Putamen (tissue), 1 donor: Measurements from ENCODE around the gene NUP93.
"Not testable (repeated sequence)": the region's sequence is repeated elsewhere in the genome, so short reads cannot be mapped to it uniquely, and the experiment has no call there.

Source experiments
- DNase-seq: peaks from one replicate; pipeline ENCODE4 v3.0.0-alpha.2; 2016; ENCODE audit warnings: low spot score

NUP93 gene

GRCh38 chr16:56709443-56710040 is 20.4 kb upstream of the NUP93 start:
- DNase-seq, result no peak

- no peak for DNase-seq
Observed at GRCh38 chr16:56710181-56710737, 19.7 kb upstream of the NUP93 start.

GRCh38 chr16:56711862-56712261 is 18.1 kb upstream of the NUP93 start:
- DNase-seq, result no peak

- DNase-seq, result no peak
Observed at GRCh38 chr16:56713794-56714193, 16.1 kb upstream of the NUP93 start.

GRCh38 chr16:56715126-56715525 is 14.8 kb upstream of the NUP93 start:
- DNase-seq, result no peak

- DNase-seq, result no peak
Observed at GRCh38 chr16:56716761-56717160, 13.2 kb upstream of the NUP93 start.

- not testable (repeated sequence) for DNase-seq
Observed at GRCh38 chr16:56717532-56717931, 12.4 kb upstream of the NUP93 start.

GRCh38 chr16:56722200-56722842 is 7.6 kb upstream of the NUP93 start:
- DNase-seq, result no peak

GRCh38 chr16:56724191-56724590 is 5.7 kb upstream of the NUP93 start:
- no peak for DNase-seq

- DNase-seq, result no peak
Observed at GRCh38 chr16:56726283-56726682, 3.6 kb upstream of the NUP93 start.

- DNase-seq, result no peak
Observed at GRCh38 chr16:56726926-56727325, 3.0 kb upstream of the NUP93 start.

GRCh38 chr16:56728027-56728426 is 1.9 kb upstream of the NUP93 start:
- DNase-seq, result no peak

- no peak for DNase-seq
Observed at GRCh38 chr16:56728980-56729734, 772 bp upstream of the NUP93 start.

- no peak for DNase-seq
Observed at GRCh38 chr16:56732366-56732765, 2.4 kb downstream of the NUP93 start.

GRCh38 chr16:56732832-56733231 is 2.9 kb downstream of the NUP93 start:
- DNase-seq, result no peak

GRCh38 chr16:56734429-56734828 is 4.5 kb downstream of the NUP93 start:
- no peak for DNase-seq

- peak; percentile 76 for DNase-seq
Observed at GRCh38 chr16:56736476-56736875, 6.5 kb downstream of the NUP93 start.

- DNase-seq, result no peak
Observed at GRCh38 chr16:56737539-56737938, 7.6 kb downstream of the NUP93 start.

GRCh38 chr16:56738221-56738620 is 8.3 kb downstream of the NUP93 start:
- DNase-seq, result no peak

GRCh38 chr16:56739378-56739777 is 9.4 kb downstream of the NUP93 start:
- not testable (repeated sequence) for DNase-seq

- DNase-seq, result no peak
Observed at GRCh38 chr16:56741399-56741798, 11.5 kb downstream of the NUP93 start.

GRCh38 chr16:56742030-56742984 is 12.4 kb downstream of the NUP93 start:
- DNase-seq, result no peak
